HG02970 (cell line): ENCODE measurements around the gene HOXA2.

Experiments used
- ATAC-seq: cut with Tn5 transposase; IDR thresholded peaks from one replicate; pipeline ENCODE4 v1.9.1; 2021; ENCODE audit warnings: mild to moderate bottlenecking, moderate library complexity, moderate number of reproducible peaks; ENCODE audit not compliant: unreplicated experiment, low FRiP score

The HOXA2 gene

DNA sequence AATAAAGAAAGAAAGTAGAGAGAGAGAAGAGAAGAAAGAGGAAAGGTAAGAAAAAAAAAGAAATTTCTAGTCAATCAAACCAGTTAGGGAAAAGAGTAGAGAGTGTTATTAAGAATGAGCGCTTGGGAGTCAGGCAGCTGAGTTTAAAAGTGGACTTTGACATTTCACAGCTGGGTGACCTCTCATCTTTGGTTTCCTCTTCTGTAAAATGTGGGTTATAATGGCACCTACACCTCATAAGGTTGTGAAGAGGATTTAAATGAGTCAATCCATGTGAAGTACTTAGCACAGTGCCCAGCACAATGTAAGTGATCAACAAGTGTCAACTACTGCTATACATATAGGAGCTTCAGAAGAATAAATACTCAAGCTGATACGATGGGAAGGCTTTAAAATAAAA is 18.8 kb downstream of the HOXA2 start:
- ATAC-seq: no peak

DNA sequence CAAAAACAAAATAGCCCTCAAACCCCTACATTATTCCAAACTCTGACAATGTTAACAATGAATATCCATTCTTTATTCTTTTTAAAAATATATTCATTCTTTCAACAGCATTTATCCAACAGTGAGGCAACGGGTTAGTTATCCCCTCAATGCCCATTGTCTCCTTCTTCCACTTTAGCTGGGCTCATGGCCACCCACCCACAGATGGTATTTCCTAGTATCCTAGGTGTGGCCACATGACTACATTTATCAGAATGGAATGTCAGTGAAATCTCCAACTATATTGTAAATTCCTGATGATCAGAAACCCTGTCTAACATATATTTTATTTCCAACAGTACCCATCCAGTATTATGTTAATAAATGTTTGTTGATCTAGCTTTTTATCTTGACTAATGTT is 20.3 kb downstream of the HOXA2 start:
- no peak for ATAC-seq

DNA sequence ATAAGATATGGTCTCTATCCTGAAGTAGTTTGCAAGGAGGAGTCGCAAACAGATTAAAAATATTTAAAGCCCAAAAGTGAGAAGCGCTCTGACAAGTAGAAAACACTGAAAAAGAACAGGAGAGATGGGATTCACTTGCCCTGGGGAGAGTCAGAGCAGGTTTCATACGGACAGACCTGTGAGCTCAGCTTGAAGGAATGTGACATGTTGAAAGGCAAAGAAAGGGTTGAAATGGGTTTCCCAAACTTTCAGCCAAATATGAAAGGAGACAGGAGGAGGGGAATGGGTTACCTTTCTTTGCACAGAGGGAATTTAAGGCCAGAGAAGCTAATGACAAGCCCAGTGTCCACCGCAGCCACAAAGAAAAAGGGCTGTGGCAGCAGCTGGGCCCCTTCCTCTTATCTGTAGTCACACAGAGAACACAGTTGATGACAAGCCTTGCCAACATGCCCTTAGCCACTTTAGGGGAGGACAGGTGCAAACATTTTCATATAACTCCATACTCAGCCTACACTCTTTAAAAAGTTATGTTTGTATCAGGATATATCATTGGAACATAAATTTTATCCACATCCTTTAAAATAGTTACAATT is 21.5 kb downstream of the HOXA2 start:
- no peak for ATAC-seq

DNA sequence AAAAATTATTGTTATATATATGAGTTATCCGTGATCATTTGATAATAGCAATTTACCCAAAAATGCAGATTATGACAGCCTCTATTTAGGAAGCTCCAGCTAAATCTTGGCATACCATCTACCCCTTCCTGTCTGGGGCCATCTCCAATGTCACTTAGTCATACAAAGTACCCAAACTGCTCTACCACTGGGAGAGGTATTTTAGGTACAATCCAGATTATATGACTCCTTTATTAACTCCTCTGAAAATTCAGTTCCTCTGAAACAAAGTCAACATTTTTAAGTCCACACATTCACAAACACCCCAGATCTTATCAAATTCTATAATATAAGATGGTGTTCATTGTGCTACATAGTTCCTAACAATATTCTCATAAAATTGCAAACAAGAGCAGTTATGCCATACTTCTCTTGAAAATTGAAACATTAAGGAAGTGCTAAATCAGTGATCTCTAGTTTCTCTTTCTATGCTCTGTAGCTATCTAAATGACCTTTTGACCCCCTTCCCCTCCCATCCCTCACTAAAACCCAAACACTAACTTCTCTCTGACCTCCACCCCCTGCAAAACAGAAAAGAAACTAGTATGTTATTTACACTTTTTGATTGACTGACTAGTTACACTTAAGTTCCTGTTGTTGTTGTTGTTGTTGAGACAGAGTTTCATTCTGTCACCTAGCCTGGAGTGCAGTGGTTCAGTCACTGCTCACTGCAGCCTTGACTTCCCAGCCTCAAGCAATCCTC is 23.1 kb downstream of the HOXA2 start:
- ATAC-seq: no peak

DNA sequence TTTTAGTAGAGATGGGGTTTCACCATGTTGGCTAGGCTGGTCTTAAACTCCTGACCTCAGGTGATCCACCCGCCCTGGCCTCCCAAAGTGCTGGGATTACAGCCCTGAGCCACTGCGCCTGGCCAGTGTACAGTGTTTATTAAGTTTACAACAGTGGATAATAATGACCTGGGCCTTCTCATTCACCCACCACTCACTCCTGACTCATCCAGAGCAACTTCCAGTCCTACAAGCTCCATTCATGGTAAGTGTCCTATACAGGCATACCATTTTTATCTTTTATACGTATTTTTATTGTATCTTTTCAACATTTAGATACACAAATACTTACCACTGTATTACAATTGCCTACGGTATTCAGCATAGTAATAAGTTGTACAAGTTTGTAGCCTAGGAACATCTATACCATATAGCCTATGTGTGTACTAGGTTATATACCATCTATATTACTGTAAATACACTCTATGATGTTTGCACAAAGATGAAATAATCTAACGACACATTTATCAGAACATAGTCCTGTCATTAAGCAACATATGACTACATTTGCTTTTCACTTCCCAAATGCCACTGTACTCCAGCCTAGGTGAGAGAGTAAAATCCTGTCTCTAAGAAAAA is 23.8 kb downstream of the HOXA2 start:
- no peak for ATAC-seq

DNA sequence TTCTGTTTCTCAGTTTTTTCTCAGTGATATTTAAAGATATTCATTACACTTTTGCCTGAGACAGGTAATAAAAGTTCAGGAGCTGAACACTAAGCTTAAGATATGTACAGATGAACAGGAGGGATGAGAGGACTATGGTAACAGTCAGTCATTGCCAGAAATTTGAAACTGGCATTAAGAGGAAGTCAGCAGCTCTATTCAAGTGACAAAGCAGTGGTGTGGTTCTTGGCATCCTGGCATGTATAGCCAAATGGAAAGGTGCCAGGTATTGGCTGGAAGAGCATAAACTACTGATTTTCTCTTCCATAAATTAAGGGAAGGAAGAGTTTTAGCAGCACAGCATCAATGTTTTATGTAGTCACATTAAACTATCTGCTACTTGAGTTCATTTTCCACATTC is 29.4 kb downstream of the HOXA2 start:
- ATAC-seq: no peak

DNA sequence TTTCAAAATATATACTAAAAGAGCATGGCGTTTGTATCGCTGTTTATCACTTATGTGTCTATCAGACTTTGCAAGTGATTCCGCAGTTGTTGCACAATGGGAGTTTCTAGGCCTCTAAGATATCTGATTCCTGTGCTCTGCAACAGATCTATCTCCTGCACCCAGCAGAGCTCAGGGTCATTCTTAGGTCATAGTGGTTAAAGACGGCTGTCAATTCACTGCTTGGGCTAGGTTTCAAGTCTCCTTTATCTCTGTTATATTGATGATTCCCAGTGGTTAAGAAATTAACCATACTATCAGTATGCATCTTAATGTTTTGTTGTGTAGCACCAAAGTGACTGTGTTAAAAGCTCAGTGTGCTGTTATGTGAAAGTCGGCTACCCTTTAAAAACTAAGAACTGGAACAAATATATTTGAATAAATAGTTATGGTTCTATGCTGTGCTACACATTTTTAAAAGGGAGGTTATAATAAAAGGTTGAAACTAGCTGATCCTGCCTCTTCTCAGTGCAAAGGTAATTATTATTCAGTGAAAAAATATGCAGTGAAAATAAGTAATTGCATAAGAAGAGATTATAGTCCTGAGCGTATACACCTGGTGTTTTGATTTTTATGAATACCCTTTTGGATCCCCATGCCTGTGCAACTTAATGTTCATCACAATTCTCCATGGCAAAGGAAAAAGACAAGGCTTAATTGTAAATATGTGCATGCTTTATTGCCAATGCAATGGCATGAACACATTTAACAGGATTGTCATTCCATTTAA is 30.7 kb downstream of the HOXA2 start:
- no peak for ATAC-seq

DNA sequence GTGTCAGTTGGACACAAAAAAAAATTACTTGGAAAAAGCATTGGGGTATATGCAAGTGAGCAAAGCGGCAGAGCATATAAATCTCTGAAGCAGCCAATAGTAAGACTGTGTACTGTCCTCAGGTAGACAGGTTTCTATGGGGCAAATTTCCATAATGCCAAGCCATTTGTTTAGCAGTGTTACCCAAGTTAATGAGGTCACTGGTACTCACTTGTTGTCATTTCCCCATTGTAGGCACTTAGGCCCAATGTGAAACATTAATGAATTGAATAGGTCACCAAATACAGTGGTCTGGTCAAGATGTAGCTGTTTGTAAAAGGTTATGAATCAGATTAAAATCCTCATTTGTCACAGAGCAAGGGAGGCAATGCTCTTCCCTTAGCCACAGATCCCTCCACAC is 34.2 kb downstream of the HOXA2 start:
- ATAC-seq: no peak

DNA sequence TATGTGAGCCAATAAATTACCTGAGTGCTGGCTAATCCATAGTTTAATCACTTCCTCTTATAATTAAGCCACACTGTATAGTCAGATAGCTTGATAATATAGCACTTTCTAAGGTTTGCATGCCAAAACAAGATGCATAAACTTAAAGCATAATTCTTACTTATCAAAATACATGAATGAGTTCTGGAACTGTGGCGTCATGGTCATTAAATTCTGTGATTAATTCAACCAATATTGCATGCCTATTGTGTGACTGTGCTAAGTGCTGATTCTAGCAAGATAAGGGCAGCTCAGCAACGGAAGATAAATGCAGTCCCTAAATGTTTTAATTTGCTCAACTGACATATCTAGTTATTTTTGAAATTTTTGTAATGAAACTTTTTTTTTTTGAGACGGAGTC is 36.3 kb downstream of the HOXA2 start:
- ATAC-seq: no peak

DNA sequence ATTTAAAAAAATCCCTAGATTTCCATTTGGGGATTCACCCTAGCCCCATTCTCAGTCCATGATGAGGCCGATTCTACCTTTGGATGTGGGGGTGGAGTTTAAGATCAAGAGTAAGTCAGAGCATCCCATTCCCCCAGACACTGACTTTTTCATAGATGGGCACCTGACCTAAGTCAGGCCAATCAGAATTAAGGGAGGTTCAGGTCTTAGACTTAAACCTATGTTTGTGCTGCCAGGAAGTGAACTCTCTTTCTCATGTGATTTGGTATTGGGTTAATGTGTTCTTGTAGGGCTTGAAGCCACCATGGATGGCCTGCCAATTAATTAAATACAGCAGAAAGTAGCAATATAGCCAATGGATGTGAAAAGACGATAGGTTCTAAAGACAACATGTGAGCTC is 36.8 kb downstream of the HOXA2 start:
- ATAC-seq: no peak

DNA sequence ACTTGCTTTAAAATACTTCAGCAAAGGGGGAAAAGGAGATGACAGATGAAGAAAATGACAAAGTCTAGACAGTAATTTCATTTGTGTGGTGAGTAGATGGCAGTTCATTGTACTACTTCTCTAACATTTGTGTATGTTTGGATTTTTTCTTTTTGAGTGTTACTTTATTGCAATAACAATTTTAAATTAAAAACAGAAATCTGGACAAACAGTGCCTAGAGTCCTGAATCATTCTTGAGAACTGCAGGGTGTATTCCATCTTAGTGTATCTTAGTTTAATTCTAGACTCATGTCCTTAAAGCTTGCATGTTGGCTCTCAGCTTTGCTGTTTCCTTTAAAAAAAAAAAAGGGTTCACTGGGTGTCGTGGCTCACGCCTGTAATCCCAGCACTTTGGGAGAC is 37.8 kb downstream of the HOXA2 start:
- ATAC-seq: no peak

DNA sequence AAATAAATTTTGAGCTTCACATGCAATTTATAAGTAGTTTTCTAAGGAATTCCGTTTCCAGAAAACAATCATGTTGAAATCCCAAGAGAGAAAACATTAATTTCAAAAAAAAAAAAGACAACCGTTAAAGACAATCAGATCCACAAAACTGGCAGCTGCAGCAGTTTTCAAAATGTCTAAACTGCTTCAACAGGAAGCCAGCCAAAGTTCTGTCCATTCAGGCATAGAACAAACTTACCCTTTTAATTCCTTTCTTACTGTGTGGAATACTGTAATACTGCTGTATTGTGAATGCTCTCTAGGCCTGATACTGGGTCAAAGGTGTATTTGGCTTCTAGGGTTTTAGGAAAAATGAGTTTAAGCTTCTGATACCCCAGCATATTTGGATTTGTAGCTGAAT is 38.3 kb downstream of the HOXA2 start:
- no peak for ATAC-seq

DNA sequence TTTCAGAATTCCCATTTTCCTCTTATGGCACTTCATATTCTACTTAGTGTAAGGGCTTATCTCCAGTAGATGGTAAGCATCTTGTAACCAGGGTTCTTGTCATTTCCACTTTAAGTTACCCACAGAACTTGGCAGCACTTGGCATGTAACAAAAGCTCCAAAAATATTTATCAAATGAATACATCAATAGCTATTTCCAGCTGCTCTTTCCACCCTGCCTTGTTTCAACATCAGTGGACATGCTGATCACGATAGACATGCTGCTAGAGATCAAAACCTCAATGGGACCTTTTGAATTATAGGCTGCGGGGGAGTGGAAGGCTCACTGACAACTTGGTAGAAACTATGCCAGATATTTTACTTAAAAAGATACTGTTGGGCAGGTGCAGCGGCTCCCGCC is 39.5 kb downstream of the HOXA2 start:
- ATAC-seq: no peak

DNA sequence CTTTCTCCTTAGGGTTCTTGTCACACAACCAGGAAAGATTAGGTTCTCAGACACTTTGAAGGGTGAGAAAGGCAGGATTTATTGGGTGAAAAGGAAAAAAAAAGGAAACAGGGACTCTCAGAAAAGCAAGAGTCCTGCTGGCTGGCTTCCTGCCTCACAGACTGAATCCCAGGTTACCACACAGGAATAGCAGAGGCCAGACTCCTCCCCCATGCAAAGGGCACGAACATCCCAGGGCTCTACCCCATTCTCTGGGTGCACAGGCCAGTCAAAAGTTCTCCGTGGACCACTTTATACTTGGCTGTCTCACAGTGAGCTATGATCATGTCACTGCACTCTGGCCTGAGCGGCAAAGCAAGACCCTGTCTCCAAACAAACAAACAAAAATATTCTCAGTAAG is 49.3 kb downstream of the HOXA2 start:
- ATAC-seq: no peak

DNA sequence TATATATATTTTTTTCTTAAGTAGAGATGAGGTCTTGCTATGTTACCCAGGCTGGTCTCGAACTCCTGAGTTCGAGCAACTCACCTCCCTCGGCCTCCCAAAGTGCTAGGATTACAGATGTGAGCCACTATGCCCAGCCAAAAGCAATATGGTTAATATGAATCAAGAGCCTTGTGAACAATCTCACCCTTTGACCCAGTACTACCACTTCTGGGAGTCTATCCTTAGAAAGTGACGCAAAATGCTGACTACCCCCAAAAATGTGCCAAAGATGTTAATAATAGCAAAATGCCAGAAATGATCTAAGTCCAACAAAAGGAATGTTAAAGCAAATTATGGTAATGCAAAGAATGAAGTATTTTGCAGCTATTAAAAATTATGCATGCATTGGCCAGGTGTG is 51.0 kb downstream of the HOXA2 start:
- no peak for ATAC-seq
